ENCODE data around the gene HMCN2. TPM values are rescaled to one million over a fixed set of nuclear protein-coding genes. Genes with fewer than 3 reads are reported as not detected.

Gene HMCN2
- total RNA-seq, 1 experiment from 2014 or later: 1.6 TPM

GRCh38 chr9:130444565-130445221 is 179.1 kb downstream of the HMCN2 start, which contains the start of gene ASS1:
Gene ASS1, plus strand, starts transcription at chr9:130444961. Its CDS starts 7,268 bp downstream, at chr9:130452229.
- H3K4me3 ChIP-seq: peak within 1 kb of the TSS; percentile 87
- intact Hi-C loops (cut with micrococcal nuclease; ENCODE audit: unreplicated experiment): loop anchor here (1.0 to 5.0 kb wide), 4 partner anchors 80 to 317 kb away; no protein-coding TSS in a partner anchor
- no TSS peak for BruUV-seq (replicated peaks)
- POLR2A ChIA-PET (ENCODE audit: unreplicated experiment): no interaction called here
- peaks cover 7% of the 10 kb centered on the region; the same call in 1 of the 2 replicates for H3K79me2 ChIP-seq (ENCODE audit: low read depth)
- DNase-seq: peak; percentile 69 to 97
- TF ChIP-seq CTCF (conservative IDR thresholded peaks at IDR 0.05) (no peak), EZH2 (IDR thresholded peaks at IDR 0.05; ENCODE audit: low read depth) (no peak)
- H3K4me2 ChIP-seq: peak within 1 kb of the TSS; percentile 99
- no peaks in the 10 kb centered on the region for H3K36me3 ChIP-seq (ENCODE audit: low read depth)
- H3F3A ChIP-seq (ENCODE audit: insufficient read depth, low read depth): peaks cover 7% of the 10 kb centered on the region; the same call in 1 of the 2 replicates
- H3K9me2 ChIP-seq (ENCODE audit: insufficient read depth): no peaks in the 10 kb centered on the region
- no peak within 1 kb of the TSS for H3K27ac ChIP-seq
- CTCF ChIA-PET: no interaction called here
- peaks cover 32% of the 10 kb centered on the region for H3K4me1 ChIP-seq (replicated peaks; ENCODE audit: insufficient read depth)
- no peaks in the 10 kb centered on the region for H3K27me3 ChIP-seq (ENCODE audit: insufficient read depth, low read depth)
- H4K20me1 ChIP-seq (ENCODE audit: insufficient read depth): no peaks in the 10 kb centered on the region
- H2AFZ ChIP-seq: peak within 1 kb of the TSS; percentile 86
- H3K9me3 ChIP-seq (ENCODE audit: insufficient read depth, low read depth): no peaks in the 10 kb centered on the region

GRCh38 chr9:130445268-130445983 is 179.9 kb downstream of the HMCN2 start:
- TF ChIP-seq CTCF (conservative IDR thresholded peaks at IDR 0.05) (no peak), EZH2 (IDR thresholded peaks at IDR 0.05; ENCODE audit: low read depth) (no peak)
- ChIA-PET CTCF (interaction anchor here (0.6 to 0.7 kb wide), 3 partner anchors 248 to 594 kb away, joined by 3 read pairs; no protein-coding TSS in a partner anchor), POLR2A (ENCODE audit: unreplicated experiment) (interaction anchor here (0.8 kb wide), 1 partner anchor 45 kb away, joined by 18 read pairs; no protein-coding TSS in a partner anchor)
- Histone ChIP-seq H3K79me2 (ENCODE audit: low read depth) (peaks cover 7% of the 10 kb centered on the region; the same call in 1 of the 2 replicates), H3K4me2 (peak overlapping the region; percentile 99), H3F3A (ENCODE audit: insufficient read depth, low read depth) (peaks cover 7% of the 10 kb centered on the region; the same call in 1 of the 2 replicates), H4K20me1 (ENCODE audit: insufficient read depth) (no peaks in the 10 kb centered on the region), H3K27me3 (ENCODE audit: insufficient read depth, low read depth) (no peaks in the 10 kb centered on the region), H3K9me2 (ENCODE audit: insufficient read depth) (no peaks in the 10 kb centered on the region), H3K4me1 (replicated peaks; ENCODE audit: insufficient read depth) (peaks cover 32% of the 10 kb centered on the region), H2AFZ (peak overlapping the region; percentile 86), H3K36me3 (ENCODE audit: low read depth) (no peaks in the 10 kb centered on the region), H3K9me3 (ENCODE audit: insufficient read depth, low read depth) (no peaks in the 10 kb centered on the region), H3K4me3 (peak overlapping the region; percentile 87), H3K27ac (no peak overlapping the region)
- intact Hi-C loops (cut with micrococcal nuclease; ENCODE audit: unreplicated experiment): loop anchor here (1.0 to 5.0 kb wide), 3 partner anchors 81 to 318 kb away; no protein-coding TSS in a partner anchor
- BruUV-seq (replicated peaks): TSS peak; percentile 53
- peak; percentile 61 to 82 for DNase-seq
